Neuron (in vitro differentiated cells): ENCODE data around the gene IFT172.
"Not testable (repeated sequence)": the region's sequence is repeated elsewhere in the genome, so short reads cannot be mapped to it uniquely, and the experiment has no call there.

Experiments used
- H2AFZ ChIP-seq: one replicate; pipeline ENCODE4 v1.6.1; 2013; ENCODE audit warnings: low read depth, mild to moderate bottlenecking, inconsistent platforms, low read length, moderate library complexity
- H3K27me3 ChIP-seq: one replicate; pipeline ENCODE4 v1.6.1; 2013; ENCODE audit warnings: low read length; ENCODE audit not compliant: insufficient read depth
- H3K36me3 ChIP-seq: one replicate; pipeline ENCODE4 v1.6.1; 2013; ENCODE audit warnings: low read length; ENCODE audit not compliant: insufficient read depth
- H3K4me1 ChIP-seq: one replicate; pipeline ENCODE4 v1.6.1; 2013; ENCODE audit warnings: low read length; ENCODE audit not compliant: insufficient read depth
- H3K4me3 ChIP-seq: 2 replicates; pipeline ENCODE4 v1.5.1; 2013; ENCODE audit warnings: mild to moderate bottlenecking, low read length, moderate library complexity
- H3K9me3 ChIP-seq: one replicate; pipeline ENCODE4 v1.6.1; 2013; ENCODE audit warnings: low read length

Gene IFT172

DNA sequence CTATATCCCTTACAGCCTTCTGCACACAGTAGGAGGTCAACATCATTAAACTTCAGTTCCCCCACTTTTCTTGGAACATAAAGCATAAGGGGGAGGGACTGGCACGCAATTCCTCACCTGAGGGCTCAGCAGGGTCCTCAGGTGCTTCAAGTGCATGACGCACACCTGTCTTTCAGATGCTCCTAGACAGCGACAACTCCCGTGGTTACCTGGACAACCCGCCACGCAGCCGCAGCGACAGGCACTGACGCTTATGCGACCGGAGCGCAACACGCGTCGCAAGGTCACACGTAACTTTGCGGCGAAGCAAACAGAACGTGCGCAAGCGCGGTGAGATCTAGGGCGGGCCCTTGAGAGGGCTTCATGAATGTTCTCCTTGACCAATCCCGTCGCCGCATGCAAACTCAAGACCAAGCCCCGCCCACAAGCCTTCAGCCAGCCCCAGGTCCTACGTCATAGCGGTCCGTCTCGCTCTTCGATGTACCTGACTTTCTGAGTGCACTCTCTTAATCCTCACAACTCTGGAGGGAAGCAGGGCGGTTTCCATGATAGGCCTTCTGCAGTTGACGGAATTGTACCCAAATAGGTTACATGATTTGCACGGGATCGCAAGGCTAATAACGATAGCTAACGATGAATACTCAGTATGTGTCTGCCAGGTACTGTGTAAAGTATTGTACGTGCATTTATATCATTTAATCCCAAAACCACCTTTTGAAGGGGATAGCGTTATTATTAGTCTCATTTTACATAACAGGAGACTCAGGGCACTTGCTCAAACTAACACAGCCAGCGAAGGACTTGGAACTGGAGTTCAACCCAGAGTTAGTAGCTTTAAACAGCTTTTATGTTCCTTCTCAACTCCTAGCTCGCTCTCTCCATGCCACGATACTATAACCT, at the start of gene IFT172:
Gene IFT172 (minus strand): TSS at position 246 of the 900 bp plus-strand sequence. CDS start 90 bp downstream, at position 156.
- Histone ChIP-seq H3K36me3 (peaks cover 2% of the 10 kb centered on the region), H3K4me1 (peaks cover 8% of the 10 kb centered on the region), H3K9me3 (no peaks in the 10 kb centered on the region), H3K27me3 (no peaks in the 10 kb centered on the region), H2AFZ (peak within 1 kb of the TSS; percentile 78), H3K4me3 (peak within 1 kb of the TSS; percentile 59)

- H3K36me3 ChIP-seq: not testable (repeated sequence)
These were observed 49.4 kb upstream of the IFT172 start for GRCh38 chr2:27538839-27539450.

GRCh38 chr2:27537287-27537686, 47.7 kb upstream of the IFT172 start:
- H3K9me3 ChIP-seq: no peaks in the 10 kb centered on the region
- no peaks in the 10 kb centered on the region for H3K4me1 ChIP-seq
- peaks cover 6% of the 10 kb centered on the region for H3K27me3 ChIP-seq
- H3K4me3 ChIP-seq: no peak overlapping the region
- H2AFZ ChIP-seq: no peak overlapping the region
- no peaks in the 10 kb centered on the region for H3K36me3 ChIP-seq

More at GRCh38 chr2:27538839-27539450, 49.4 kb upstream of the IFT172 start:
- H3K9me3 ChIP-seq, H2AFZ ChIP-seq, H3K4me1 ChIP-seq, H3K27me3 ChIP-seq, H3K4me3 ChIP-seq: not testable (repeated sequence)

DNA sequence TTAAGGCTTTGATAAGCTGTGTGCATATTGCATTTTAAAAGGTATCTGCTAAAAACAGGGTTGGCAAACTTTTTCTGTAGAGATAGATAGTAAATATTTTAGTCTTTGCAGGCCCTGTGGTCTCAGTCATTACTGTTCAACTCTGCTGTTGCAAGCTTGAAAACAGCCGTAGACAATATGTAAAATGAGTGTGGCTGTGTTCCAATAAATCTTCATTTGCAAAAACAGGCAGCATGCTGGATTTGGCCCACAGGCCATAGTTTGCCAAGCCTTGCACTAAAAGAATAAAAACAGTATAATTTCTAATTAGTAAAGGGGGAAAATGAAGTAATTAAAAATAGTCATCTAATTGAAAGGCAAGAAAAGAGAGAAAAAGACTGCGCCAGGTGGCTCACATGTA, 42.4 kb upstream of the IFT172 start:
- H2AFZ ChIP-seq: no peak overlapping the region
- no peaks in the 10 kb centered on the region for H3K9me3 ChIP-seq
- no peaks in the 10 kb centered on the region for H3K4me1 ChIP-seq
- H3K27me3 ChIP-seq: peaks cover 3% of the 10 kb centered on the region
- H3K4me3 ChIP-seq: no peak overlapping the region
- no peaks in the 10 kb centered on the region for H3K36me3 ChIP-seq

DNA sequence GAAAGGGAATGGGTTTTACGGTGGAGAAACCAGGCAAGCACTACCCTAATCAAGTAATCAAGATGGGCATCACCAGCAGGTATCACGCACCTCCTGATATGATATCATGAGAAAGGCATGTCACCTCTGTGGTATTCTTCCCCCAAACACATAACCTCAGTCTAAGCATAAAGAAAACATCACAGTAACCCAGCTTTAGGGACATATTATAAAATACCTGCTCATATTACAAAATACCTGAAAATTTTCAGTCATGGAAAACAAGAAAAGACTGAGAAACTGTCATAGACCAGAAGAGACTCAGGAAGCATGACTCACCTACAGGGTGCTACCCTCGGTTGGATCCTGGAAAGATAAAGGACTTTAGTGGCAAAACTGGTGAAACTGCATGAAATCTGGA, 37.6 kb upstream of the IFT172 start:
- Histone ChIP-seq H3K36me3 (no peaks in the 10 kb centered on the region), H3K4me3 (no peak overlapping the region), H3K9me3 (no peaks in the 10 kb centered on the region), H3K27me3 (peaks cover 4% of the 10 kb centered on the region), H3K4me1 (no peaks in the 10 kb centered on the region), H2AFZ (no peak overlapping the region)

DNA sequence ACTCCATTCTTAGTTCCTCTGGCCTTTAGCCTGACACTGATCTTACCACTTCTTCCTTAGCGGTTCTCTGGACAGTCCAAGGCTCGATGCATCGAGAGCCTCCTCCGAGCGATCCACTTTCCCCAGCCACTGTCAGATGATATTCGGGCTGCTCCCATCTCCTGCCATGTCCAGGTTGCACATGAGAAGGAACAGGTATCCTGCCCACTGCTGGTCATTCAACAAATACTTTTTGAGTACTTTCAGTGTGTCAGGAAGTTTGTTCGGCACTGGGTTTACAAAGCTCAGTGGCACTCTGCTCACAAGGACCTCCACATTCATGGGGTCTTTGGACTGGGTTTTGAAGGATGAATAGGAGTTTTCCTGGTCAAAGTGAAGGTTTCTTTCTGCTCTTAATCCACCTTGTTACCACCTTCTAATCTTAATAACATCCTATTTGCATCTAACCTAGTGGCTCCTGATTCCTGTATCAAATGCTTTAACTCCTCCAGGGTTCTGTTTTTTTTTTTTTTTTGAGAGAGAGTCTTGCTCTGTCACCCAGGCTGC, 32.9 kb upstream of the IFT172 start:
- no peak overlapping the region for H2AFZ ChIP-seq
- H3K36me3 ChIP-seq: no peaks in the 10 kb centered on the region
- H3K4me3 ChIP-seq: no peak overlapping the region
- no peaks in the 10 kb centered on the region for H3K4me1 ChIP-seq
- H3K9me3 ChIP-seq: no peaks in the 10 kb centered on the region
- H3K27me3 ChIP-seq: peaks cover 4% of the 10 kb centered on the region

GRCh38 chr2:27520316-27520715, 30.8 kb upstream of the IFT172 start:
- Histone ChIP-seq H3K36me3 (no peaks in the 10 kb centered on the region), H3K4me3 (no peak overlapping the region), H3K9me3 (no peaks in the 10 kb centered on the region), H3K27me3 (peaks cover 4% of the 10 kb centered on the region), H3K4me1 (no peaks in the 10 kb centered on the region), H2AFZ (no peak overlapping the region)

- Histone ChIP-seq H3K4me3 (no peak overlapping the region), H3K9me3 (no peaks in the 10 kb centered on the region), H3K27me3 (peaks cover under 1% of the 10 kb centered on the region), H2AFZ (no peak overlapping the region), H3K4me1 (no peaks in the 10 kb centered on the region), H3K36me3 (no peaks in the 10 kb centered on the region)
These were observed 29.2 kb upstream of the IFT172 start for GRCh38 chr2:27518782-27519113.

GRCh38 chr2:27518113-27518781, 28.7 kb upstream of the IFT172 start:
- Histone ChIP-seq H3K27me3 (no peaks in the 10 kb centered on the region), H3K9me3 (no peaks in the 10 kb centered on the region), H3K4me1 (no peaks in the 10 kb centered on the region), H3K36me3 (no peaks in the 10 kb centered on the region), H3K4me3 (no peak overlapping the region), H2AFZ (no peak overlapping the region)

- no peaks in the 10 kb centered on the region for H3K27me3 ChIP-seq
- H2AFZ ChIP-seq: no peak overlapping the region
- no peaks in the 10 kb centered on the region for H3K9me3 ChIP-seq
- H3K36me3 ChIP-seq: no peaks in the 10 kb centered on the region
- no peaks in the 10 kb centered on the region for H3K4me1 ChIP-seq
- no peak overlapping the region for H3K4me3 ChIP-seq
These were observed 19.8 kb upstream of the IFT172 start for GRCh38 chr2:27509326-27509725.

- Histone ChIP-seq H3K36me3 (no peaks in the 10 kb centered on the region), H3K27me3 (peaks cover 3% of the 10 kb centered on the region), H3K4me3 (no peak overlapping the region), H3K4me1 (no peaks in the 10 kb centered on the region), H3K9me3 (no peaks in the 10 kb centered on the region), H2AFZ (no peak overlapping the region)
These were observed 17.8 kb upstream of the IFT172 start for GRCh38 chr2:27507293-27507692.

- Histone ChIP-seq H3K4me3 (no peak overlapping the region), H3K36me3 (no peaks in the 10 kb centered on the region), H3K27me3 (peaks cover 3% of the 10 kb centered on the region), H3K4me1 (no peaks in the 10 kb centered on the region), H2AFZ (no peak overlapping the region), H3K9me3 (no peaks in the 10 kb centered on the region)
These were observed 17.0 kb upstream of the IFT172 start for GRCh38 chr2:27506587-27506986.

GRCh38 chr2:27502142-27502541, 12.6 kb upstream of the IFT172 start:
- Histone ChIP-seq H3K27me3 (peaks cover 17% of the 10 kb centered on the region), H3K4me1 (no peaks in the 10 kb centered on the region), H2AFZ (no peak overlapping the region), H3K9me3 (no peaks in the 10 kb centered on the region), H3K36me3 (no peaks in the 10 kb centered on the region), H3K4me3 (no peak overlapping the region)
